IPS DF 4.7 (cell line): ENCODE results near the gene TOP1.

Source experiments
- DNase-seq: peaks from one replicate; pipeline ENCODE4 v3.0.0-alpha.2; 2013; ENCODE audit warnings: low spot score; ENCODE audit errors: extremely low read depth

The TOP1 gene

DNA sequence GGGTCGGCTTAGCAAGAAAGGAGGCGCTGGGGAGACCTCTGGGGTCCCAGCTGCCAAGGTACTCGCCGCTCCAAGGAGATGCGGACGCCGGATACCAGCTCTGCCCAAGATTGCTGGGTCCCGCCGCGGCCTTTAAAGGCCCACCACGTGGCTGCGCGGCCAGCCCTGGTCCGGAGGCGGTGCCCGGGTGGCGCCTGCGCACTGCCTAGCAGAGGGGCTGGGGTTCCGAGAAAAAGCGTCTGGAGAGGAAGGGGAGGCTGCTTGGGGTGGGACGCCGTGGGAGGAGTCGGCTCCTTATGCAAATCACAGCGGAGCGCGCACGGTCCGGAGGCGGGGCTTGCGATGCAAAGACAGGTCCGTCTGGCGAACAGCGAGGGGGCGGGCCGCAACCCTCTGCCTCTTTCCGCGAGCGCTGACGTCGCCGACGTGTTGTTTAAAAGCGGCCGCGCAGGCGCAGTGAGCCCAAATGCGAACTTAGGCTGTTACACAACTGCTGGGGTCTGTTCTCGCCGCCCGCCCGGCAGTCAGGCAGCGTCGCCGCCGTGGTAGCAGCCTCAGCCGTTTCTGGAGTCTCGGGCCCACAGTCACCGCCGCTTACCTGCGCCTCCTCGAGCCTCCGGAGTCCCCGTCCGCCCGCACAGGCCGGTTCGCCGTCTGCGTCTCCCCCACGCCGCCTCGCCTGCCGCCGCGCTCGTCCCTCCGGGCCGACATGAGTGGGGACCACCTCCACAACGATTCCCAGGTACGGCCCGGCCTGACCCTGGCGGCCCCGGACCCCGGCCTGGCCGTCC is at the start of gene TOP1:
TSS of gene TOP1 (plus strand) at position 464 of the 791 bp plus-strand sequence. CDS start at position 710, 246 bp downstream.
- peak; percentile 95 for DNase-seq

DNA sequence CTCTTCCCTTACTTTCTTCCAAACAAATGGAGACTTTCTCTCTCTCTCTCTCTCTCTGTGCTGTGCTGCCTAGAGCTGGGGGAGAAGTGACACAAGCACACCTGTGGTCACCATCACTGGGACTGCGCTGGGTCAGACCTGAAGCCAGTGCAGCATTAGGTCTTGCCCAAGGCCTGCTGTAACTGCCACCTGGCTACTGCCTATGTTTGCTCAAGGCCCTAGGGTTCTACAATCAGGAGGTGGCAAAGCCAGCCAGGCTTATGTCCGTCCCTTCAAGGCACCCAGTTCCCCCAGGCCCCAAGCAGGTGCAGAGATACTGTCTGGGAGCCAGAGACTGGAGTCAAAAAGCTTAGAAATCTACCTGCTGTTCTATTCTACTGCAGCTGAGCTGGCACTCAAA is 49.4 kb upstream of the TOP1 start:
- DNase-seq, result no peak

DNA sequence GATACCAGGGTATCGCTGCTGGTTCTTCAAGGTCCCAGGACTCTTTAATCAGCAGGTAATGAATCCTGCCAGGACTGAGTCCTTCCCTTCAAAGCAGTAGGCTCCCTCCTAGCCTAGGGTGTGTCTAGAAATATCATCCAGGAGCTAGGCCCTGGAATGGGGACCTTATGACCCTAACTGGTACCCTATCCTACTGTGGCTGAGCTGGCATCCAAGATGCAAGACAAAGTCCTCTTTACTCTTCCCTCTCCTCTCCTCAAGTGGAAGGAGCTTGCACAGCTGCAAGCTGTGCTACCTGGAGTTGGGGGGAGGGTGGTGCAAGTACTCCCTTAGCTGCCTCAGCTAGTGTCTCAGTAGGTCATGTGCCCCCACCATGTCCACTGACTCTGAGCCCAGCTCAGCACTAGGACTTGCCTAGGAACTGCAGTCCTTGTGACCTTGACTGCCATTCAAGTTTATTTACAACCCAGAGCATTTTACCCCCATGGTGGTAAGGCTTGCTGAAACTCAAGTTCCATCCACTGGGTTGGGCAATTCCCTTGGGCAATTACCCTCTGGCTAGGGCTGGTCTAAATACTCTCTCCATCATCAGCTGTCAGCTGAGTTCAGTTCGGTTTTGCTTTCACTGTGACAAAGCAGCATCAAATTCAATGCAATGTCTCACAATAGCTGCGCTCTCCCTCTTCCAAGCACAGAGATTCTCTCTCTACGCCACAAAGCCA is 48.4 kb upstream of the TOP1 start:
- no peak for DNase-seq

DNA sequence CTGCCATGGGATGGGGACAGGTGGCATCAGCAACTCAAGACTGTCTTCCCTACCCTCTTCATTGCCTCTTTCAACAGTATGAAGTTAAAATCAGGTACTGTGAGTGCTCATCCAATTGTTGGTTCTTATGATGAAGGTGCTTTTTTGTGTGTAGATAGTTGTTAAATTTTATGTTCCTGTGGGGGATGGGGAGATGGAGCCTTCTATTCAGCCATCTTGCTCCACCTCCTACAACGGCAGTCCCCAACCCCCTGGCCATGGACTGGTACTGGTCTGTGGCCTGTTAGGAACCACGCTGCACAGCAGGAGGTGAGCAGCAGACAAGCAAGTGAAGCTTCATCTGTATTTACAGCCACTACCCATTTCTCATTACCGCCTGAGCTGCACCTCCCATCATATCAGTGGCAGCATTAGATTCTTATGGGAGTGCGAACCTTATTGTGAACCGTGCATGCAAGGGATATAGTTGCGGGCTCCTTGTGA is 47.8 kb upstream of the TOP1 start:
- no peak for DNase-seq

DNA sequence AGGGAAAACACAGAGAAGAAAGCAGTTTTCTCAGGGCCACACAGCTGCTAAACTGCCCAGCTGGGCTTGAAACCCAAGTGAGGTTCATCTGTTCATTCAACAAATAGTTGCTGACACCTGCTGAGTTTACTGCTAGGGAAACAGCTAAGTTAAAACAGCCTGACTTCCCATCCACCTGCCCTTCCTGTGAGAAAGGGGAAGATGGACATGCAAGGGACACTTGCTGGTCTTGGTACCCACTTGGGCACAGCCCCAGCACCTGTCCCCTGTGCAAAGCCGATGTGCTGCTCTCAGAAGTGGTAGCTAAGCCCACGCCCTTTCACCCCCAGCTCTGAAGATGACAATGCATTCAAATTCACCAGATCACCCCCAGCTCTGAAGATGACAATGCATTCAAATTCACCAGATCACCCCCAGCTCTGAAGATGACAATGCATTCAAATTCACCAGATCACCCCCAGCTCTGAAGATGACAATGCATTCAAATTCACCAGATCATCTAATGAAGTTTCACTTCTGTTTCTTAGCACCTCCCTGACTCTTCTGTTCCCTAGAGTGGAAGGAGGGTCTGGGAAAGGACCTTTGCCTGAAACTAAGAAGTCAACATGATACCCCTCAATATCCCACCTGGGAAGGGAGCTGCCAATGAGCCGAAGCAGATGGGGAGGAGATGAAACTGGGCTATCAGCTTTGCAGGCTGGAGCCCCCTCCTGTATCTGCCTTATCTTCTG is 46.0 kb upstream of the TOP1 start:
- no peak for DNase-seq

DNA sequence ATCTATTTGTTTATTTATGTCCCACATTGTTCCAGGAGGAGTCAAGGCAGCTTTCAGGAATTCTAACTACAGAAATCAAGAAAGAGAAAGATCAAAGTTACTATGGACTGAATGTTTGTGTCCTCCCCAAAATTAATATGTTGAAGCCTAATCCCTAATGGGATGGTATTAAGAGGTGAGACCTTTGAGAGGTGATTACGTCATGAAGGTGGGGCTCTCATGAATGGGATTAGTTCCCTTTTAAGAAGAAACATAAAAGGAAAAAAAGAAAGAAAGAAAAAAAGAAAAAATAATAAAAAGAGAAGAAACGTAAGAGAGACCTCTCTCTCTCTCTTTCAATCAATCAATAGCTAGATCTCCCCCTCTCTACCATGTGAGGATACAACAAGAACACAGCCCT is 44.7 kb upstream of the TOP1 start:
- no peak for DNase-seq

DNA sequence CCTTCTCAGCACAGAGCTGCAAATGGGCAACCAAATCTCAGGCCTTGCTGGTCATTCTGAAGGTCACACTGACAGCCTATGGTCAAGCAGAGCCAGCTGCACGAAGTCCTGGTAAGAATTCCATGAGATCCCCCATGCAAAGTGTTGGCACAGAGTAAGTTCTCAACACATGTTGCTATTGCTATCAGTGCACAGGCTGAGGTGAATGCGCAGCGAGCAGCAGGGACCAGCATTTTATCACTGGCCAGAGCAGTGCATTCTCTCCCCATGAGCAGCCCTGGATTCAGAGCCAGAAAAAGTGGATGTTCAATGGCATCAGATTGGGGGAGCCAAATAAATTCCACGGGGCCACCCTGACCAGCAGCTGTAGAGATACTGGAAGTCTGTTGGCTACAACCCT is 44.1 kb upstream of the TOP1 start:
- DNase-seq, result no peak

DNA sequence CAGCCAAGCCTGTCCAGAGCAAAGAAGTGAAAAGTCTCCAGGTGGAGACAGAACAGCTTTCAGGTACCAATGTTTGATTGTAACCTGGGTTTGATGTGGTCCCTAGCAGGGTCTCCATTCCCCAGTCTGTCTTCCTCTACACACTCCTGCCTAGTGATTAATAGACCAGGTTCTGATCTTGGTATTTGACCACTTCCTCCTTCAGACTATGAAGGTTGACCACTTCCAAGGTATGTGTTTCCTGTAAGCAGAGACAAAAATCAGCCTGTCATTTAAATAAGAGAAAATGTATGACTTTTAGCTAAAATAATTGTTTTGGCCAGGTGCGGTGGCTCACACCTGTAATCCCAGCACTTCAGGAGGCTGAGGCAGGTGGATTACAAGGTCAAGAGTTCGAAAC is 41.8 kb upstream of the TOP1 start:
- no peak for DNase-seq

DNA sequence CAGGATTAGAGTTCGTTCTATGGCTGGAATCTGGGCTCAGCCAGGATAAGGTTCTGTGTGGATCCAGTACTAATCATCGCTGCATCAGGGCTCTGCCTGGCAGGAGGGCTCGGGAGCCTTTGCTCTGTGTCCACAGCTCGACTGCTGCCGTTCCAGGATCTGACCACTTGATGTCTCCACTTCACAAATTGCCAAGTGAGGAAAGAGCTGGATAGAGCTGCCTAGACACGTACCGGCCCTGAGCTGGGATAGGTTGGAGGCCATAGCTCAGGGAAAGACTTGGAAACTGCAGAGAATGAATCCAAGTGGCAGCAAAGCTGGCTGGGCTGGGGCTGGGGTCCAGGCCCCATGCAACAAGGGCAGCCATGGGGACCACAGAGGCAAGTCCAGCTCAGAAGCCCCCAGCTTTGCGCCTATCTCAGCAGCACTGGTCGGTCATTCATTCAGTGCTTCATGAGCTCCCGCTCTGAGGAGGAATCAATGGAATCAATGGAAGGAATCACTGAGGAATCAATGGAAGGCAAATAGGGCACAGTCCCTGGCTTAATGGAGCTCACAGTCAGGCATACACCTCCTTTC is 38.0 kb upstream of the TOP1 start:
- DNase-seq, result no peak

DNA sequence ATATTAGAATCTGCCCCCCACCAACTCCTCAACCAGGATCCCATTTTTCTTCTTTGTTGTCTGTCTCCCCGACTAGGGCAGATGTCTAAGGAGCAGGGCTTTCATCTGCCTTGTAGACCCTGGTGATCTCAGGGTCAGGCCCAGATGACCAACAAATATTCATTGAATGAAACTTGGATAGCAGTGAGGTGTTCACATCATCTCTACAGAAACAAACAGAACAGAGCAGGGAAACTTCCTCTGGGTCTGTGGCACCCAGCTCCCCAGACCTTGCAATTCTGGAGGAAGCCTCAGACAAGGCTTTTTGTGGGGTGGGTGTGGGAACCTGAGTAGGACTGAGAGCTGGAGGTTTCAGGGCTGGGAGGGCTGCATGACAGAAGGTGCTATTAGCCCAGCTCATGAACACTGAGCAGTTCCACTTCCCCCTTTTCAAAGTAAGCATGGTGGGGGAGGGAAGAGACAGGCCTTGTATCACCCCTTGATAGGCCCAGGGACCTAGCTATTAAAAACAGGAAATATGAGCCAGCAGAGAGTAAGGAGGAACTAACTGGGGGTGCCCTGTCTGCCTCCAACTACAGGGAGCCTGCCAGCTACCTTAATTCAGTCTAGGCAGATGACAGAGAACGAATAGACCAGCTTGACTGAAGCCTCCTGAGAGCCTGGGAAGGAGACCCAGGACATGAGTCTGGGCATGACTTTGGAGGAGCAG is 37.3 kb upstream of the TOP1 start:
- DNase-seq, result no peak

DNA sequence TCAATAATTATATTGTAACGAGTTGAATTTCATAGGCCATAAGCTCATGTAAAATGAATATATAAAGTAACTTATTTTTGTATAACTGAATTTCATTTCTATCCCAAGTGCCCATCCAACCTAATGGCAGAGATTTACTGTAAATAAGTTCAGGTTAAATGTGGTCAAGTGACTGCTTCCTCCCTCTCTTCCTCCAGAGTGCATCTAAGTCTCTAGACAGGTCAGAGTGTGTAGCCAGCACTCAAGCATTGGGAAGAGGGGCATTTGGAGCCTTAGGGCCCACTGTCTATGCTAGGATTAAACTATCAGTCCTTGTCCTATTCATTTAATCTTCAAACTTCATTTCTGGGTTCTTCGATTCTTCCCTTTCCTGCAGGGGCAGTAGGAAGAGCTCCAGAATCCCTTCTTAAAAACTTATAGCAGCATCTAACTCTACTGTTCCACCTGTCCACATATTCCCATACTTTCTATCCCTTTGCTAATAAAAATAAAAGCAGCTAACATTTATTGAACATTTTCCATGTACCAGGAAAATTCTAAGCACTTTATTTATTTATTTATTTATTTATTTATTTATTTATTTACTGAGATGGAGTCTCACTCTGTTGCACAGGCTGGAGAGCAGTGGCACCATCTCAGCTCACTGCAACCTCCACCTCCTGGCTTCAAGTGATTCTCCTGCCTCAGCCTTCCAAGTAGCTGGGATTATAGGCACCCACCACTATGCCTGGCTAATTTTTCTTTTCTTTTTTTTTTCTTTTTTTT is 36.1 kb upstream of the TOP1 start:
- DNase-seq, result no peak

DNA sequence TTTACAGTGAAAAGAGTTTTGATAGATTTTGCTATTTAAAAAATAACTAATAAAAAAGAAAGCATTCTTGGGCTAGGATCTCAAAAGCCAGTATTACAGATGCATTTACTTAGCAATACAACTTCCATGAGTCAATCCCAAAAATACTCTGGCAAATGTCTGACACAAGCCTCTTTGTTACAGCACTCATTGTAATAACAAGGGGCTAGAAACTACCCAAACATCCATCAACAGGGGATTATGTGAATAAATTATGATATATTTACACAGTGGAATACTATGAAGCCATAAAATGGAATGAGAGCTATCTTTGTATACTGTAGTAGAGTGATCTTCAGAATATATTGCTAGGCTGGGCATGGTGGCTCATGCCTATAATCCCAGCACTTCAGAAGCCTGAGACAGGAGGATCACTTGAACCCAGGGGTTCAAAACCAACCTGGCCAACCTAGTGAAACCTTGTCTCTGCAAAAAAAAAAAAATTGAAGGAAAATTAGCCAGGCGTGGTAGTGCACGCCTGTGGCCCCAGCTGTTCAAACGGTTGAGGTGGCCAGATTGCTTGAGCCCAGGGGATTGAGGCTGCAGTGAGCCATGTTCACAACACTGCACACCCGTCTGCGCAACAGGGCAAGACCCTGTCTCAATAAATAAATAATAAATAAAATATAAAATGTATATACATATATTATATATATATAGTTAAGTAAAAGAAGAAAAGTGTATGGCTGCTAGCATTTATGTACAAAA is 34.7 kb upstream of the TOP1 start:
- DNase-seq, result no peak

DNA sequence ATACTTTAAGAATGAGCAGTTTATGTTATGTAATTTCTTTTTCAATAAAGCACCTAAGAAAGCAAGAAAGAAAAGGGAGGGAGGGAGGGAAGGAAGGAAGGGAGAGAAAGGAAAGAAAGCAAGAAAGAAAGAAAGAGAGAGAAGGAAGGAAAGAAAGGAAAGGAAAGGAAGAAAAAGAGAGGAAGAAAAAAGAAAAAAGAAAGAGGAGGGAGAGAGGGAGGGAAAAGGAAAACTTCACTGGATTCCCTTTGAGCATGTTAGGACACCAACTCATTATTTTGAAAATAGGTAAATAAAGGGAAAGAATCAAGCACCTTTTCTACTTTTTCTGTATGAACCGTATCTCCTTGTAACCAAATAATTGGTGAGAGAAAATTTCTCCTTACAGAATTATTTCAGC is 32.3 kb upstream of the TOP1 start:
- DNase-seq, result no peak

DNA sequence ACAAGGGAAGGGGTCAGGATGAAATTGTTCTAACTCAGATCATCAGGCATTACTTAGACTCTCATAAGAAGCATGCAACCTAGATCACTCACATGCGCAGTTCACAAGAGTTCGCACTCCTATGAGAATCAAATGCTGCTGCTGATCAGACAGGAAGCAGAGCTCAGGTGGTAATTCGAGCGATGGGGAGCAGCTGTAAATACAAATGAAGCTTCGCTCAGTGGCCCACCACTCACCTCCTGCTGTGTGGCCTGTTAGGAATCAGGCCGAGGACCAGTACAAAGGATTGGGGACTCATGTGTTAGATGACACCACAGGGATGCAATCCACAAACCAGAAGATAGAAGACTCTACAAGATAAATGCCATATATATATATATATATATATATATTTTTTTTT is 31.5 kb upstream of the TOP1 start:
- DNase-seq, result peak; percentile 51

DNA sequence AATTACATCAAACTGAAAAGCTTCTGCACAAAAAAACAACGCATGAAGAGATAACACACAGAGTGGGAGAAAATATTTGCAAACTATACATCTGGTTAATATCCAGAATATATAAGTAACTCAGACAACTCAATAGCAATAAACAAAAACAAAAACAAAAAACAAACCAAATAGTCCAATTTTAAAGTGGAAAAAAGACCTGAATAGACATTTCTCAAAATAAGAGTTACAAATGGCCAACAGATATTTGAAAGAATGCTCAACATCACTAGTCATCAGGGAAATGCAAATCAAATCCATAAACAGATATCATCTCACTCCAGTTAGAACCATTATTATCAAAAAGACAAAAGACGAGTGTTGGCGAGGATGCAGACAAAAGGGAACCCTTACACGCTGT is 28.8 kb upstream of the TOP1 start:
- no peak for DNase-seq

DNA sequence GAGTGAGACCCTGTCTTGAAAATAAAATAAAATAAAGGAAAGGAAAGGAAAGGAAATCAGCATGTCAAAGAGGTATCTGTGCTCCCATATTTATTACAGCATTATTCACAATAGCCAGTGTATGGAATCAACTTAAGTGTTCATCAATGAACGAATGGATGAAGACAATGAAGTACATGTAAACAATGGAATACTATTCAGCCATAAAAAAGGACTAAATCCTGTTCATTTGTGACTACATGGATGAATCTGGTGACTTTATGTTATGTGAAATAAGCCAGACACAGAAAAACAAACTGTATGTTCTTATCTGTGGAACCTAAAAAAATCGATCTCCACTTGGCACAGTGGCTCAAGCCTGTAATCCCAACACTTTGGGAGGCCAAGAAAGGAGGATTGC is 28.0 kb upstream of the TOP1 start:
- DNase-seq, result no peak

DNA sequence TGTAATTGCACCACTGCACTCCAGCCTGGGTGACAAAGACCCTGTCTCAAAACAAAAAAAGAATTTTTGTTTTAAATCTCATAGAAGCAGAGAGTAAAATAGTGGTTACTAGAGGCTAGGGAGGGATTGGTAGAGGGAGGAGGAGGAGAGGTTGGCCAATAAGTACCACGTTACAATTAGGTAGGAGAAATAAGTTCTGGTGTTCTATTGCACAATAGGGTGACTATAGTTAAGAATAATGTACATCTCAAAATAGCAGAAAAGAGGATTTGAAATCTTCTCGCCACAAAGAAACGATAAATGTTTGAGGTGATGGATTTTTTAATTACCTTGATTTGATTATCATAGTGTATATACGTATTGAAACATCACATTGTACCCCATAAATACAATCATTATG is 27.1 kb upstream of the TOP1 start:
- no peak for DNase-seq

DNA sequence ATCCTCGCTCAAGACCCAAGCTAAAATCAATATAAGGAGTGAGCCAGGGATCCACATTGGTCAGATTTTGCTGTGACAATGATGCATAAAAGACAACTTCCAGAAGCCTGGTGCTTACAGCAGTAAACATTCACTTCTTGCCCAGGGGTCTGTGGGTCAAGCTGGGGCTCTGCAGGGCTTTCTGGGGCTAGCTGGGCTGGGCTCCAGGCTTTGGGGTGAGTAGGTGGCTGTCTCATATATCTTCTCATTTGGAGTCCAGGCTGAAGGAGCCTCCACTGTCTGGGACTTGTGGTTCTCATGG is 25.8 kb upstream of the TOP1 start:
- DNase-seq, result no peak

DNA sequence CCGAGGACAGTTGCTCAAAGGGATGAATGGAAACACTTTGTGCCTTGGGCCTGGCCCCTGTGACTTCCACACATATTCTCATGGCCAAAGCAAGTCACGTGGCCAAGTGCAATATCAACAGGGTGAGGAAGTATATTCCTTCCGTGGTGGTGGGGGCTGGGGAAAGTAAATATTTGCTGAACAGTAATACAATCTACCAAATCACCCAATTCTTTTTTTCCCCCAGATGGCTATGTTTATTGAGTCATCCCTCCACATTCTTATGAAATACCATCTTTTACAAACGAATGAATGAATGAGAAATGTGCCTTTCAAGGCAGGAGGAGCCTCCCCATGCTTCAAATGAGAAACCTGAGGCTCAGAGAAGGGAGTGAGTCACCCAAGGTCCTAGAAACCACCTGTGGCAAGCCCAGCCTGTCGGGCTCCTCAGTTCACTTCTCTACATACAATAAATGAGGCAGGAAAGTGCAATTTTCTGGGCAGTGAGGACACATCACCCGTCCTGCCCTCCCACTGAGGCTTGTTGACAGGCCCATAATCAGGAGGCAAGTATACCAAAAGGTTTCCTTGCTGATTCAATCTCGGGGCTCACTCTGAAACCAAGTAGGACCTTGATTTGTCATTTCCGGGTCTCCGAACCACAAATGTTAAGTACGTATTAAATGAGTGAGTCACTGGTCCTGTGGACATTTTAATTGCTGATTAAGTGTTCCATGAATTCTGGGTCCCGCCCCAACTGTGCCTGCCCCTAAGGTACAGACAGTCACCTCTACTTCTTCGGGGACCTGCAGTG is 25.3 kb upstream of the TOP1 start:
- peak; percentile 19 for DNase-seq
